Tongue (tissue), 2 donors: ENCODE measurements around the gene SPAG7. TPM values are rescaled to one million over a fixed set of nuclear protein-coding genes. Genes with fewer than 3 reads are reported as not detected.
A peak's percentile ranks its signal among the peaks of the same experiment; 100 is the strongest.

Source experiments
- DNase-seq: peaks from one replicate; pipeline ENCODE4 v3.0.0-alpha.2; 2015
- total RNA-seq: library from RNA; depleted of rRNA; stranded (reverse); fragments of >200 nt; gene quantifications from one replicate; pipeline ENCODE4 v1.2.3, GENCODE V29; 2014

SPAG7 gene
- total RNA-seq, 1 donor from 2014 or later = 68.2 TPM

DNA sequence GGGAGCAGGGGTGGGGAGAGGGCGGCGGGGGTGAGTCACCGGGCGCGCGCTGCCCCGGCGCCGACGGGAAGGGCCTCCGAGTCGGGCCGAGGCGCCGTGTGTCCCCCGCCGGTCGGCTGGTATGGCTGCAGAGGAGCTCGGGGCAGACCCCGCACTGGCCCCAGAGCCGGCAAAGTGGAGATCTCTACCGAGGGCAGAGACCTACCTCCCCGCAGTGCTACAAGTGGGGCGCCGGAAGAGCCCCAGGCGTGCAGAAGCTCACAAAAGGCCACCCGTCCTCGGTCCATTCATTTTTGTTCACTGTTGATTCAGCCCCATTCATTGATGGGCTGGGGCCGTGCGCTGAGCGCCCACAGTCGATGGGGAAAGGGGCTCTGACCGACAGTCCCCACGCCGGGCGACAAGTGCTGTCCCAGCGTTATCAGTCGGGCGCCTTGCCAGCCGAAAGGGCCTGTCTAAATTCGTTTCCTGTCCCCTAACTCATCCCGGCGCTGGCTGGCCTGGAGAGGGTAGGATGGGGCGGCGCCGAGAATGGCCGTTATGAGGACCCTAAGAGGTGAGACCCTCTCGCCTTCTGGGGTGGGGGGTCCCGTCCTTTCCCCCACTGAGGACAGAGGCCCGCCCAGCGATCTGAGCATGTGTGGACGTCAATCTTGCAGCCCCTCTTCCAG, 17.4 kb downstream of the SPAG7 start:
- DNase-seq = peak; percentile 75

DNA sequence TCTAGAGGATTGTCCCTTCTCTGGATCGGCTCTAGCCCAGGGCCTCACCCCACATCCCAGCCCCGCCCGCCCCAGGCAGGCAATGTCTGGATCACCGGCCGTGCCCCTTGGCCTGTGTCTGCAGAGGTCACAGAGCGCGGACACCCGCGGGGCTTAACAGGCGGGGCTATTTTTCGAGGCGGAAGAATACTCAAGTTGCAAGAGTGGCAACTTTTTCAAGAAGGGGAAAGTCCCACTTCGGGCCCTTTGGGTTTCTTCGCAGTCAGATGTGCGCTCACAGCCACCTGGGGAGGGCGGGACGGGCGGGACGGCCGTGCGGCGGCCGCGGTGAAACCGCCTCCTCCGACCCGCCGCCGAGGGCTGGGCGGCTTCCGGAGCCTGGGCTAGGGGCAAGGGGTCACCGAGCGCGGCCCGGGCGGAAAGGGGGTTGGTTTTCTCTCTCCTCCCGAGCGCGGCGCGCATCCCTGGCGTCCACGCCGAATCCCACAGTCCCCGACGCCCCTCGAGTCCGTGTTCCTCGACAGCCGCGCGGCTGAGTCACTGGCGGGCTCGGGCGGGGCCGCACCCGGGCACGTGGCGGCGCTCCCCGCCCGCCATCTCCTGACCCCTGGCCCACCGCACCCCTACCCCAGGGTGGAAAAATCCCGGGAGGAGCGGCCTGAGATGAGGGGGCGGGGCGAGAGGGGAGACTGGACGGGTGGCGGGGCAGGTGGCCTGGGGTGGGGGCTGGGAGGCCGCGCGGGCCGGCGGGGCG, 18.1 kb downstream of the SPAG7 start:
- DNase-seq = peak; percentile 81

DNA sequence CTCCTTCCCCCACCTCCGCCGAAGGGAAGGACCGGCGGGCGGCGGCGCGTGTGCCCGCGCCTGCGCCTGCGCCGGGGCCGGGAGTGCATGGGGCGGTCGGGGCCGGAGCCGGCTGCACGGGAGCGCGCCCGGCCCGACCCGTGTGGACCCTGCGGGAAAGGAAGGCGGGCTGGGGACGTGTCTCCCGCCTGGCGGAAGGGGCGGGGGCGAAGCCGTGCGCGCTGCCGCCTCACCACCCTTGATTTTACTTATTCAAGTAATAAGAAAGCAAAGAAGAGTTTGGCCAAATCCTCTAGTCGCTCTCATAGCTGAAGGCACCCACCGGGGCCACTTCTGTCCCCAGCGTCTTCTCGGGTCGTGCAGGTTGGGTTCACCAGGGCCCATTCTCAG, 18.7 kb downstream of the SPAG7 start:
- peak; percentile 95 for DNase-seq

DNA sequence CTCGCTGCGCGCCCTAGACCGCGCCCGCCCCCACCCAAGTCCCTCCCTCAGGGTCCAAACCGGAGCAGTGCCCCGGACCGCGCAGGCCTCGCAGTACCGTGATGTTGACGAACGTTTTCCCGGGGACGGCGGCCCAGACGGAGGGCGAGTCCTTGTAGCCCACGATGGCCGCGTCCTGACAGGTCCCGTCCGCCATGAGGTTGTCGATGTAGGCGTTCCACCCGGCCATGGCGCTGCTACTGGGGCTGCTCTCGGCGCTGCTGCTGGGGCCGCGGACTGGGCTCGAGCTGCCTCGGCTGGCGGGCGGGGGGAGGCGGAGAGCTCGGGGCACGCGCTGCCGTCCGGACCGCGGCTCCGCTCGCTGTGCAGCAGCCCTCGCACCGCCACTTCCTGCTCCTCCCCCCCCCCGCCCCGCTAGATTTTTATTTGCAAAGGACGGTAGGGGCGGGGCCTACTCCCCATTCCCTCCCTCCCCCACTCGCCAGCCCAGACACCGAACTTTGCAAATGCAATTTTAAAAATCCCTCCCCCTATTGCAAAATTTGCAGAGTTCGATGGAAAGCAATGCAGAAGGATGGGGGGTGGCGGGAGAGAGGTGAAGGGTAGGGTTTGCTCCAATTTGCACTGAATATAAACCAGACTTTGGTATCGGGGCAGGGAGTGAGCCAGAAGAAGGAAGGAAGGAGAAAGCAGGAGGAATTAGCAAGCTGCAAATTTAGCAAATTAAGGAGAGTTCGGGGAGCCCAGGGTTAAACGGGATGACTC, 19.3 kb downstream of the SPAG7 start, which contains the start of gene PFN1:
Gene PFN1, minus strand, starts transcription at position 365 of the 765 bp plus-strand sequence. Its CDS starts 136 bp downstream, at position 229.
- peak; percentile 96 for DNase-seq

DNA sequence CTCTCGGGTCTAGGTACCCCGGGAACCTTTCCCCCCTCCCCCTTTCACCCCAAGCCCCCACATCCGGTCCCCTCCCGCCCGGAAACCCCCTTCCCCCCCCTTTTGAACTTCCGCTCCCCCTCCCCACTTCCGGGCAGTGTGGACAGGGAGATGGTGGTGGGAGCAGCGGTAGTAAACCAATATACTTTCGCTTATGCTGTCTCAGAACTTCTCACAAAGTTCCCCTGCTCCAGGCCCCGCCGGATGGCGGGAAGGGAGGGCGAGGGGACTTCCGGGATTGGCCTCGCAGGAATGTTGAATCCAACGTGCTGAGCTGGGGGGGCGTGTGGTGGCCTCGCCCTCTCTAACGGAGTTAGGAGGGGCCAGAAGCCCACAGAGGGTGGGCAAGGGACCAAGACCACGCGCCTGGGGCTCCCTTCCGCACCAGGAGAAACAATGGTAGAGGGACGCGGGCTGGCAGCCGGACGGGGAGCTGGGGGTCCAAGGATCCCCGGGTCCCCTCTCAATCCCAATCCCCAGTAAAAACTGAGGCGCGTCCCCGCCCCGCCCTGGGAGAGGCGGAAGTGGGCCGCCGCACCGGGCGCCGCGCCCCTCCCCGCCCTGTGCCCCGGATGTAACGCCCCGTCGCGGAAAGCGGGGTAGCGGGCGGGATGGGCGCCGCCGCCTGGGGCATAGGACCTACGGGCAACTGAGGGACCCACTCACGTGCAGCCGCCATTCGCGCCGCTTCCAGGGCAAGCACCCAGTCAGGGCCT, 20.0 kb downstream of the SPAG7 start:
- DNase-seq = peak; percentile 79

DNA sequence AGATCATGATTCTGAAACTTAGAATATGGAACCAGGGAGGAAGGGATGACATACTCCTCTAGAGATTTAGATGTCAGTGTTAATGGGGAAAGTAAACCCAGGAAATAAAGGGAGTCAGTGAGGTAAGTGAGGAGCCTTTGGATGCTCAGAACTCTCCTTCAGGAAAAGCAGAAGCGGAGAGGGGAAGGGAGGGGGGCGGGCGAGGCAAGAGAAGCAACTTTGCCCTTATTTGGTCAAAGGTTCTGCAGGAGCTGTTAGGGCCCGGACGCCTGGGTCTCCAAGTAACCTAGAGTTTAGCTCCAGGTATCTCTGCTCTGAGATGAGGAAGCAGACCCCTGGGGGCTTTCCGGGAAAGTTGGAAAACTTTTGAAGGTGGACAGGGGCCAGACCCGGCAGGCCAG, 20.6 kb downstream of the SPAG7 start:
- DNase-seq = no peak

DNA sequence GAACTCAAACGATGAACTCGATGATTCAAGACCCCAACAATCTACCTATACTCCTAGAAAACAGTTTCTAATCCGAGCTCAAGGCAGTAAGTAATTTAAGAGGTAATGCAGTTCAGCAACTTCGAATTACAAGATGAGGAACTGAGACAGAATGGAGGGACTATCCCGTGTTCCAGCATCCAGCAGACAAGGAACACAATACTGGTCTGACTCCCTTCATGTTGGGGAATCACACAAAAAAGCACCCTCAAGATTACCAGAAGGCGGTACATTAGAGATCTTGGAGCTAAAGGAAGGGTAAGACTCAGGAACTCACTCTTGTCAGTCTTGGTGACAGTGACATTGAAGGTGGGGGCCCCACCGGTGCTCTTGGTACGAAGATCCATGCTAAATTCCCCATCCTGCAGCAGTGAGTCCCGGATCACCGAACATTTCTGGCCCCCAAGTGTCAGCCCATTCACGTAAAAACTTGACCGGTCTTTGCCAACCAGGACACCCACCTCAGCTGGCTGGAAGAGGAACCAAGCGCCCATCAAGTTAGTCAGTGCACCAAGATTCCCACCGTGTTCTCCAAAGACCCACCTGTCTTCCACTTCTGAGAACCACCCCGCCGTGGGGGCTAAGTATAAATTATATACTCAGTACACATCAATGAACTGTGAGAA, 21.2 kb downstream of the SPAG7 start:
- DNase-seq = no peak

DNA sequence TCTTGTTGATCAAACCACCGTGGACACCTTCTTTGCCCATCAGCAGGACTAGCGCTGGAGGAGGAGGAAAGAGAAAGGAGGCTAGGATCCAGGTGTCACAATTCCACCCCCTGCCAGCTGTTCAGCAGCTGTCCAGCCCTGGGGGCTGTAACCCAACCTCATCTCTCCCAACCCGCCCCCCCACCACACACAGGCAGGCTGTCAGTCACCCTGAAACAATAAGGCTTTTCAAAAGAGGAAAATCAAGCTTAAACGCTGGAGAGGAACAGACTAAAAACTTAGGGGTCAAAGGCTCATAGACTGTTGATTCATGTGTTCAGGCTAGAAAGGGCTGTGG, 21.7 kb downstream of the SPAG7 start:
- peak; percentile 70 for DNase-seq

DNA sequence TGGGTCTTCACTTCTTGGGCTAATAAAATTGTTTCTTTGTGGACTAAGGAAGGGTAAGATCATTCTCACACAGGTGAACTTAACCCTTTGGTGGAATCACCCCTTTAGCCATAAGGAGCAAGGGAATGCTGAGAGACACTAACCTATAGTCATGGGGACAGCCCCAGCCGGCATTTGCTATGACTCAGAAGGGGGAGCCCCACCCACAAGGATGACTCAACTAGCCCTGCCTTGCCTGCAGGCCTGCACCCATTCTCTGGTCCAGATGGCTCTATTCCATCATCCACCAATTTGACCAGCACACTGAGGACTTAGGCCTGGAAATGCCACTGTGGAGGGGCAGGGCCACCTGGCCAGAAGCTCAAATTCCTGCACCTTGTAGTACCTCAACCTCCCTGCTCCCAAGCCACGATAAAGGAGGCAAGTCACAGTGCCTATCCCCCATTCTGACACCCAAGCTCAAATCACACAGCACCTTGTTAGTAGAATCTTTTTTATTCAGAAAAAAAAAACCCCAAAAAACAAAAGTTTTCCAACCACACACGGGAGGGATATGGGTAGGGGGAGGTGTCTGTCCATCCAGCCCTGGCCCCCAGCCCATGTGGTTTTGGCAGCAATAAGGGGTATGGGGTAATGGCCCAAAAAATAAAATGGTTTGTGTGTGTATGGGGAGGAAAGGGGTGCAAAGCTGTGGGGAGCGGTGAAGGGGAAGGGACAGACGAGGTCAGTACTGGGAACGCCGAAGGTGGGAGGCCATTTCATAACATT, 22.3 kb downstream of the SPAG7 start:
- DNase-seq = peak; percentile 53

DNA sequence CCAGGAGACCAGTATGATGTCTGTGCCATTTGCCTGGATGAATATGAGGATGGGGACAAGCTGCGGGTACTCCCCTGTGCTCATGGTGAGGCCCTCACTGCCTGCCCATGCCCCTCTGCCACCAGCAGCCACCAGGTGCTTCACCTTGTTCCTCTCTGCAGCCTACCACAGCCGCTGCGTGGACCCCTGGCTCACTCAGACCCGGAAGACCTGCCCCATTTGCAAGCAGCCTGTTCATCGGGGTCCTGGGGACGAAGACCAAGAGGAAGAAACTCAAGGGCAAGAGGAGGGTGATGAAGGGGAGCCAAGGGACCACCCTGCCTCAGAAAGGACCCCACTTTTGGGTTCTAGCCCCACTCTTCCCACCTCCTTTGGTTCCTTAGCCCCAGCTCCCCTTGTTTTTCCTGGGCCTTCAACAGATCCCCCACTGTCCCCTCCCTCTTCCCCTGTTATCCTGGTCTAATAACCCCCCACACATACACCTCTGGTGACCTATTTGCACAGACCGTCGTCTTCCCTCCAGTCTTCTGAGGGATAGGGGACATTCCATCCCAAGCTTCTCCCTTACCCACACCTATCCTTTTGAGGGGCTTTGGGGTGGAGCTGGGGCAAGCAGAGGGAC, 23.0 kb downstream of the SPAG7 start:
- no peak for DNase-seq

DNA sequence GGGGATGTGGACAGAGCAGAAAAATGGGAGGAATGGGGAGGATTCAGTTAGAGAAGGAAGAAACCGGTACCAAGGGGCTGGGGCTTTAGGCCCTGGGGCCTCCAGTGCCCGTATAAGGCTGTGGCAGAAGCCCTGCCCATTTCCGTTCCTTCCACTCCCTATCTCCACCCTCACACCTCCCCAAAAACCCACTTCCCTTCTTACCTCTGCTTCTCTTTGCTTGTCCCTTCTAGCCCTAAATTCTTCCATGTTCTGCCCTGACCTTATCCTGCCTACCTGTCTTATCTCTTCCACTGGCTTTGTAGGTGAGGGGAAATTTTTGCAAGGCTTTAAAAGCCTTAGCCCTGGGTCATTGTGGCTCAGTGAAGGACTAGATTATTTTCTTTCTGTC, 23.5 kb downstream of the SPAG7 start:
- DNase-seq = no peak

DNA sequence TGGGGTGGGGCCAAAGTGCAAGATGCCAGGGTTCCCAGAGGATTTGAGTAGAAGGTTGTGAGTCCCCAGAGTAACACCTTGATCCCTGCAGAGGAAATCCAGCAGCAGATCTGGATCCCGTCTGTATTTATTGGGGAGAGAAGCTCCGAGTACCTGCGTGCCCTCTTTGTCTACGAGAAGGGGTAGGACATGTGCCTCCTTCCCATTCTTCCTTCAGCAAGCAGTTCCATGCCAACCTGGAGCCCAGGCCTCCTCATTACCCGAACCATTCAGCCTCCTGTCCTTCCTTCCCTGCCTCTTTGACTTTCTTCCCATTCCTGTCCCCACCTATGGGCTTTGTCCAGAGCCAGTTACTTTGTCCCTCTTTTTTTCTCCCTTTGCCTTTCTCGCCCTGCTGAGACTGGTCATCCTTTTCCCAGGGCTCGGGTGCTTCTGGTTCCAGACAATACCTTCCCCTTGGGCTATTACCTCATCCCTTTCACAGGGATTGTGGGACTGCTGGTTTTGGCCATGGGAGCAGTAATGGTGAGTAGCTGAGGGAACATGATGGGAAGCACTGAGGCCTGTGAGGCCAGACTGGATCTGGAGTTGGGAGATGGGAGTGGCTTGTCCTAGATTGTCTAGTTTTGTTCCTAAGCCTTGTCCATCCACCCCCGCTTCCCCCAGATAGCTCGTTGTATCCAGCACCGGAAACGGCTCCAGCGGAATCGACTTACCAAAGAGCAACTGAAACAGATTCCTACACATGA, 24.7 kb downstream of the SPAG7 start:
- no peak for DNase-seq

DNA sequence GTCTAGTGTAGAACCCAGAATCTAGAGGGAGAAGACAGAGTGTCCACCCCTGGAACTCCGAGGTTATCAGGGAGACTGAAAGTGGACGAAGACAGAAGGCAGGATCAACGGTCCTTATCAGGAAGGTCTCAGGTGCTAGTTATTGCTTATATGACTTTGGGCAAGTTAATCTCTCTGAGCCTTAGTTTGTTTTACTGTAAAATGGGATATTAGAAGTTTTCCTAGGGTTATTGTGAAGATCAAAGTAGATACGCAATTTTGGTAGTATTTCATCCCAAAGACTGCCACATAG, 26.4 kb downstream of the SPAG7 start:
- DNase-seq = no peak

DNA sequence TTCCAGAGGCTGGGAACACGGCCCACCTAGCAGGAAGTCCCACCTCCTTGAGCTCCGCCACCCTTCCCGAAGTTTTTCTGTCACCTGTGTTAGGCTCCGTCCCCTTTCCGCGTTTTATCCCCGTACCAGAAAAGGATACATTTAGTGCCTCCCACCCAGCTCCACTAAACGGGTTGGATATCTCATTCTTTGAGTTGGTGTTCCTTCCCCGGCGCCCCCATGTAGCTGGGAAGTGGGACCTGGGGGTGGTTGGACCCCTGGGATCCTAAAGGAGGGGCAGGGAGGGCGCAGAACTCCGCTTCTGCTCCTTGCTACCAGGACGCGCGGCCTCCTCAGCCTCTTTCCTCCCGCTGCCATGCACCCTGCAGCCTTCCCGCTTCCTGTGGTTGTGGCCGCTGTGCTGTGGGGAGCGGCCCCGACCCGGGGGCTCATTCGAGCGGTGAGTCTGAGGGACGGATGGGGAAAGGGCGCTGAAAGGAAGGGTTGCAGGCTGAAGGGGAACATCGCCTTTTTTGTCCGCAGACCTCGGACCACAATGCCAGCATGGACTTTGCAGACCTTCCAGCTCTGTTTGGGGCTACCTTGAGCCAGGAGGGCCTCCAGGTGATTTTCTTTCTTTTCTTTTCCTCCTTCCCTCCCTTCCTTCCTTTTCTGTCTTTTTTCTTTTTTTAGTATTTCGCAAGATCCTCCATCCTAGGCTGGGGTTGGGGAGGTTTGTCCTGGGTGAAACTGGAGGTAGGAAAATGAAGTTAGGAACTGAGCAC, 26.9 kb downstream of the SPAG7 start:
- DNase-seq = no peak

DNA sequence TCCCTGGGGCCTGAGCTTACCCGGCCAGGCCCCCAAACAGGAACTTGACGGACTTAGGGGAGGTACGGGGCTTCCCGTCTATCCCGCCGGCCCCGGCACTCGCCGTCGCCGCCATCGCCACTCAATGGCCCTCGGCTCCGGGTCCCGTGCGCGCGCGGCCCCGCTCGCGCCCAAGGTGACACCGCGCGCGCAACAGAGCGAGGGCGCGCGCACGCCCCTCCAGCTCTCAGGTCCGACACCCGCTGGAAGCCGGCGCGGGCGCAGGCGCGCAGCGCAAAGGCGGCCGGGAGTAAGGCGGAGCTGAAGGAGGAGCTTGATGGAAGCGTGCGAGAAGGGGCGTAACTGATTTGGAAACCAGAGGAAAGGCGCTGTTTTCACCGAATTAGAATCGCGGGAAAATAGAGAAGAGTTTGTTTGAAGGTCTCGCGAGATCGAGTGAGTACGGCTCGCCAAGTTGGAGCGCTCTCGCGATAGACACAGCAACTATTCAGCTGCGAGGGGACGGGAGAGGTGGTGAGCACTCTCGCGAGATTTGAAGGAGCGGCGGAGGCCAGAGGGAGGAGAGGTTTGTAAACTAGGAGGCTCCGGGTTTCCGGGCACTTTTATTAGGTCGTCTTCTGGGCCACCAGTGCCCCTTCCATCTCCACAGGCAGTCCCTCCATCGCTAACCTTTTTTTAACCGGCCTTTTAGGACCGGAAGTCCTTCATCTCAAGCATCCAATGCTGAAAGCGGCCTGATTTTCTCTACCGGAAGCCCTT, 27.6 kb downstream of the SPAG7 start, which contains the start of the genes RNF167 and SLC25A11:
Gene RNF167, plus strand, starts transcription at position 473 of the 759 bp plus-strand sequence. CDS start 642 bp downstream, outside the sequence.
Gene SLC25A11, minus strand, starts transcription at position 251 of the 759 bp plus-strand sequence. Its CDS starts 136 bp downstream, at position 115.
- peak; percentile 100 for DNase-seq

DNA sequence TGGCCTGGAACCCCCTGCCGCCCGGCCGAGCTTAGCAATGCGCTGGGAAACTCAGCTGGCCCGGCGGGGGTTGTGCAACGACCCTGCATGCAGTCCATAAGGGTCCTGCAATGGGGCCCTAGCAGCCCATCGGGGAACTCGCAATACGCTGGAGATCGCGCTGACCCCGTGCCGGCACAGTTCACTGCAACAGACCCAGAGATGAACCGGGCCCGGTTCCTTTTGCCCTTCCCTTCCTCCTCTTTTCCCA, 28.1 kb downstream of the SPAG7 start:
- no peak for DNase-seq

DNA sequence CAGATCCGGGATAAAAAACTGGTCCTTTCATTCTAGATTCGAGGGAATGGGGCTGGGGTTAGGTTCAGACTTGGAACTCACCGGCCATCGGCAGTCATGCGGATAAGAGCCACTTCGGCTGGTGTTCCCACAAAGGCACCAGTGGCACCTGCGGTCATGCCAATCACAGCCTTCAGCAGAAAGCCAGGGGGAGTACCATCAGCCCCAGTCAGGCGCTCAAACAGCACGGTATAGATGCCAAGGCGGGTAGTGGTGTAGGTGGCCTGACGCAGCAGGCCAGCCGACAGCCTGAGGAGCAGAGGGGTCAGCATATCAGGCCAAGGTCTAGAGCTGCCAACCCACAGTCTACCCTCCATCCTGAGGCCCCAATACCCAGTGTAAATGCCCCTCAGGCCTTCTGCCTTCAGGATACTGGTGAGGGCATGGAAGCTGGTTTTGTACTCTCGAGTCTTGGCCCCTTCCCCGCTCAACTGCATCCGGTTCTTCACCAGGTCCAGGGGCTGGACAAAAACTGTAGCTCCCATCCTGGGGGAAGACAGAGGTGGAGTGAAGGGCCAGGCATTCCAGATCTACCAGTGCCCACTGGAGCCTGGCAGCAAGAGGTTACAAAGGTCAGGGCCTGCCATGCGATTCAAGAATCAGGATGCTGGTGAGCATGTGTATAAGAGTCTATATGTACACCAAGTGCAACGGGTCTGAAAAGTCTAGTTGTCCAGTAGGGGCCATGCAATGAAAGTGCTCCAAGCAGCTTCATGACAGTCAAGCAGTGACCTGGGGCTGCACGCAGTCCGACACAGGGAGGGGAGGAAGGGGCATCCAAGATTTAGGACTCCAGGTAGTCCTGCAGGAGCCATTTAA, 28.7 kb downstream of the SPAG7 start:
- DNase-seq = no peak
